GM12878 (cell line): ENCODE results near the gene CGB2. TPM values are rescaled to one million over a fixed set of nuclear protein-coding genes. Genes with fewer than 3 reads are reported as not detected.
"Not testable (repeated sequence)": the region's sequence is repeated elsewhere in the genome, so short reads cannot be mapped to it uniquely, and the experiment has no call there.

Experiments used
- ATAC-seq: fragments of 200-7000 bp; cut with Tn5 transposase; 3 replicates; pipeline ENCODE4 v1.9.1; 2020; ENCODE audit warnings: mild to moderate bottlenecking, moderate library complexity
- BruUV-seq: library from RNA; stranded (reverse); fragments of 400-500 nt; replicated peaks from 2 replicates; lab custom pipeline; 2021; lab: Mats Ljungman, UMichigan
- CTCF ChIA-PET: fragments of 300-600 bp; sonication (Branson Sonifier 250); formaldehyde crosslinking; extraction: SDS; loops from one replicate; lab custom pipeline; 2021; ENCODE audit warnings: inconsistent platforms; lab: Yijun Ruan, JAX
- POLR2A ChIA-PET: fragments of 350-600 bp; formaldehyde crosslinking; extraction: SDS; loops from one replicate; lab custom pipeline; 2021; ENCODE audit warnings: inconsistent platforms; lab: Charles Lee
- RAD21 ChIA-PET: fragments of 300-600 bp; sonication (Branson Sonifier 250); formaldehyde crosslinking; loops from one replicate; lab custom pipeline; 2023; ENCODE audit warnings: antibody characterized with exemption; ENCODE audit not compliant: unreplicated experiment; lab: Charles Lee
- SMC1A ChIA-PET: fragments of 300-600 bp; sonication (Branson Sonifier 250); formaldehyde crosslinking; loops from one replicate; lab custom pipeline; 2023; ENCODE audit not compliant: unreplicated experiment, uncharacterized antibody; lab: Charles Lee
- DNase-seq: peaks from one replicate; pipeline ENCODE4 v3.0.0-alpha.2; 2011; ENCODE audit warnings: low read depth, low spot score
- FAIRE-seq: peaks from 3 replicates; lab custom pipeline; 2011; peaks lifted over from hg19 to GRCh38; lab: Jason Lieb, UNC
- H2AFZ ChIP-seq: 2 replicates; pipeline ENCODE4 v1.6.0; 2011; ENCODE audit warnings: low read depth, low read length, control low read depth; ENCODE audit not compliant: control insufficient read depth
- H3K27ac ChIP-seq: 2 replicates; pipeline ENCODE4 v1.5.1; 2011; ENCODE audit warnings: control low read depth; ENCODE audit not compliant: control insufficient read depth, insufficient read depth
- H3K27me3 ChIP-seq, 2 experiments: replicated peaks in 1 of 2; 2 replicates each; pipeline versions ENCODE4 v1.6.0 to v1.6.1; 2011; ENCODE audit warnings: low read length in 1 of 2; ENCODE audit not compliant: control insufficient read depth in 2 of 2, insufficient read depth in 2 of 2
- H3K36me3 ChIP-seq, 2 experiments: 2 replicates each; pipeline ENCODE4 v1.5.1; 2011; ENCODE audit warnings: low read length in 1 of 2; ENCODE audit not compliant: control insufficient read depth in 2 of 2, insufficient read depth in 2 of 2
- H3K4me1 ChIP-seq: 2 replicates; pipeline ENCODE4 v1.6.1; 2011; ENCODE audit warnings: mild to moderate bottlenecking, low read length, moderate library complexity, mixed read lengths; ENCODE audit not compliant: control insufficient read depth, insufficient read depth
- H3K4me2 ChIP-seq: 2 replicates; pipeline ENCODE4 v1.6.0; 2011; ENCODE audit warnings: control low read depth; ENCODE audit not compliant: control insufficient read depth, insufficient read depth
- H3K4me3 ChIP-seq: fragments of 200-600 bp; sonication (generic); 2 replicates; pipeline ENCODE4 v1.5.1; 2016
- H3K79me2 ChIP-seq: 2 replicates; pipeline ENCODE4 v1.6.0; 2011; ENCODE audit warnings: low read length; ENCODE audit not compliant: control insufficient read depth, insufficient read depth
- H3K9ac ChIP-seq: 2 replicates; pipeline ENCODE4 v1.8.0; 2011; ENCODE audit warnings: low read length, control low read depth, mixed read lengths; ENCODE audit not compliant: control insufficient read depth, insufficient read depth
- H3K9me3 ChIP-seq: replicated peaks from 3 replicates; pipeline ENCODE4 v1.5.1; 2011; ENCODE audit warnings: mild to moderate bottlenecking, low read length; ENCODE audit not compliant: control insufficient read depth, insufficient read depth
- H4K20me1 ChIP-seq: 2 replicates; pipeline ENCODE4 v1.6.0; 2011; ENCODE audit not compliant: control insufficient read depth, insufficient read depth
- WGBS: methylation state at CpG from one replicate; pipeline ENCODE4 v1.1.6; 2016; ENCODE audit warnings: low lambda C conversion rate; ENCODE audit not compliant: insufficient replicate concordance, insufficient coverage; ENCODE audit errors: missing lambda C conversion rate; 5-methylcytosine and 5-hydroxymethylcytosine counted together
- in situ Hi-C: fragments of 300-500 bp; cut with MboI; formaldehyde crosslinking; loops from 9 replicates; pipeline ENCODE4 v1.14.3; 2018; ENCODE audit warnings: mixed read lengths
- intact Hi-C: fragments of 100-400 bp; cut with micrococcal nuclease; formaldehyde crosslinking; loops from one replicate; pipeline ENCODE4 v1.14.2; 2022; ENCODE audit not compliant: unreplicated experiment
- polyA plus RNA-seq, 11 experiments: library from polyadenylated mRNA; depleted of rRNA in 4 of 11; unstranded in 6 of 11; stranded (reverse) in 5 of 11; fragments of >200 nt; fragmentation: Nextera tagmentation in 4 of 11; fragmentation: Illumina TruSeq in 1 of 11; extraction: Ambion mirVana in 4 of 11; extraction: Trizol in 1 of 11; gene quantifications; 1 replicate in 1 of 11; 2 replicates in 10 of 11; pipeline versions ENCODE4 v1.2.1 to v1.2.3, GENCODE V29; 2011 to 2016; ENCODE audit warnings: inconsistent platforms in 2 of 11, missing spikeins in 2 of 11, low read depth in 1 of 11
- total RNA-seq, 4 experiments: library from RNA; depleted of rRNA in 3 of 4; stranded (reverse); fragments of >200 nt in 3 of 4; fragmentation: Illumina TruSeq in 1 of 4; extraction: Trizol in 1 of 4; gene quantifications; 2 replicates each; pipeline versions ENCODE4 v1.2.1 to v1.2.3, GENCODE V29; 2013 to 2021

CGB2 gene
- total and polyA plus RNA-seq, 10 of the 15 experiments (the other 5 are each of a cell fraction or from before 2014, with no cell fraction given) = 0.20 to 0.37 TPM; not detected in 8

DNA sequence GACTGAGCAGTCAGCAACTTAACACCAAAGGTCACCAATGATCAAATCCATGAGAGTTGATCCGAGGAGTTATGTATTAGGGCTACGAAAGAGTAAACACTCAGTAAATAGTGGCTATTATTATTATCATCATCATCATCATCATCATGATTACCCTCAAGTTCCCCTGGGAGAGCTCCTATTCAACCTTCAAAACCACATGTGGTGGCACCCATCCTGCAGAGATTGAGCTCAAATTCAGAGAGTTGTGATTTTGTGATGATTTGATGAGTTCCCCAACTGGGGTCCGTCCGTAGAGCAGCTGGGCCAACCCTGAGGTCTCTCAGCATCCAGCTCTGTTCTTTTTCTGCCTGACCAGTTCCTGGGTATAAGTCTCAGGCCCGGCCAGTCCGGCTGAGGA lies 6.6 kb upstream of the CGB2 start:
- DNase-seq, SMC1A ChIA-PET, RAD21 ChIA-PET, H3K4me2 ChIP-seq, H3K27me3 ChIP-seq, H3K9me3 ChIP-seq, ATAC-seq, in situ Hi-C loops, H3K79me2 ChIP-seq, H3K36me3 ChIP-seq, H3K9ac ChIP-seq, CTCF ChIA-PET, H3K4me3 ChIP-seq, H2AFZ ChIP-seq, POLR2A ChIA-PET, FAIRE-seq, H3K27ac ChIP-seq, BruUV-seq, intact Hi-C loops, H4K20me1 ChIP-seq: not testable (repeated sequence)
- 30% methylated on average over 4 of the region's 6 CpGs for WGBS
- H3K4me1 ChIP-seq = peaks cover 10% of the 10 kb centered on the region

DNA sequence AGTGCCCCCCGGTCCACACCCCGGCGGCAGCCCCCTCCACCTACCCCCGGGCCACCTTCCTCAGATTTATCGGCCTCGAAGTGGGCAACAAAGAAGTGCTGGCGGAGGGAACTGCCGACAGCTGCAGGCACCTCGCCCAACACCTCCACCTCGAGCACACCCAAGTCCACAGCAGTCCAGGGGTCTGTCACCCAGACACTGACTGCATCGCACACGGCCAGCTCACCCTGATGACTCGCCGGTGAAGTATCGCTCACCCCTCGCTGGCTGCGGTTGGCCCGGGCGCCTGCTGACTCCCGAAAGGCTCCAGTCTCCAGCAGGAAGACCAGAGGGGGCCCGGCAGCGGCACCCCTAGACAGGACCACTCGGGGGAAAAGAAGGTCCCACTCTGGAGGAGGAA lies 6.1 kb upstream of the CGB2 start:
- H3K9ac ChIP-seq, ATAC-seq, in situ Hi-C loops, H3K9me3 ChIP-seq, H3K4me1 ChIP-seq, H3K4me2 ChIP-seq, POLR2A ChIA-PET, SMC1A ChIA-PET, intact Hi-C loops, H3K27me3 ChIP-seq, FAIRE-seq, H3K36me3 ChIP-seq, H3K79me2 ChIP-seq, H3K4me3 ChIP-seq, H2AFZ ChIP-seq, CTCF ChIA-PET, RAD21 ChIA-PET, H4K20me1 ChIP-seq, H3K27ac ChIP-seq, BruUV-seq, DNase-seq: not testable (repeated sequence)
- 53% methylated on average over 23 of the region's 23 CpGs for WGBS

DNA sequence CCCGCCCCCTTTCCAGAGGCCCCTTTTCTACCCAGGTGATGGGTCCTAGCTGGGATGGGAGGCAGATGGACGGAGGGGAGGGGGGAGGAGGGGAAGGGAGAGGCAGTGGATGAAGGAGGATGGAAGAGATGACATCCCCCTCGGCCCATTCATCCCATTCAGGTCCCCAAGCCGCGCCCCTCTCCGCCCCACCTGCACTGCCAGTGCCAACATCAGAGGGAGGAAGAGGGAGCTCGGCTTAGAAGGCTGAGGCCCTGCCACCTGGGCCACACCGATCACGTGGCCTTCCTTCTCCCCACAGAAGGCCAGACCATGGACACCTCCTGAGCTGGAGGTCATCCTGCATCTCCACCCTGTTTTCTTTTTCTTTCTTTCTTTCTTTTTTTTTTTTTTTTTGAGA lies 3.0 kb upstream of the CGB2 start:
- DNase-seq, H4K20me1 ChIP-seq, H3K79me2 ChIP-seq, BruUV-seq, RAD21 ChIA-PET, ATAC-seq, H3K4me3 ChIP-seq, H3K27me3 ChIP-seq, H3K4me1 ChIP-seq, H3K4me2 ChIP-seq, H3K9ac ChIP-seq, H3K9me3 ChIP-seq, H2AFZ ChIP-seq, H3K36me3 ChIP-seq, in situ Hi-C loops, intact Hi-C loops, FAIRE-seq, SMC1A ChIA-PET, H3K27ac ChIP-seq, CTCF ChIA-PET: not testable (repeated sequence)
- 5% methylated on average over 4 of the region's 9 CpGs for WGBS
- POLR2A ChIA-PET = interaction anchor here (0.6 kb wide), 1 partner anchor 54 kb away, joined by 3 read pairs; no protein-coding TSS in a partner anchor
